GM21576 (cell line): Measurements from ENCODE around the gene SLC36A2.
A peak's percentile ranks its signal among the peaks of the same experiment; 100 is the strongest.
"Not testable (repeated sequence)": the region's sequence is repeated elsewhere in the genome, so short reads cannot be mapped to it uniquely, and the experiment has no call there.

ENCODE experiments used
- ATAC-seq: cut with Tn5 transposase; IDR thresholded peaks from one replicate; pipeline ENCODE4 v1.9.1; 2021; ENCODE audit warnings: mild to moderate bottlenecking, moderate library complexity; ENCODE audit not compliant: unreplicated experiment

SLC36A2 gene

DNA sequence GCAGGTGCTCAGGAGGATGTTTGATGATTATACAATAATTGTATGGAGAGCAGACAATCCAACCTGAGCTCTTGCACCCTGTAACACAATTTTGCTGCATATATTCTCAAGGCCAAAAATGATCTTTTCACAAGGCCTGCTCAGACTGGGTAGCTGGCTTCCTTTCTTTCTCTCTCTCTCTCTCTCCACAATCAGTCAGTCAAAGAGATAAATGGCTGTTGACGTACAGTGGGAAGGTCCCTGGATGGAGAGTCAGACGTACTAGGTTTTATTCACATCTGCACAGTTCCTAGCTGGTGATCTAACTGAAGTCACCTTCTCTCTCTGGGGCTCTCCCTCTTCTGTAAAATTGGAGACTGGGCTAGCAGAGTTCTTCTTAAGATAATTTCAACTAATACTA lies 19.8 kb downstream of the SLC36A2 start:
- ATAC-seq, result no peak

GRCh38 chr5:151326266-151326665 lies 21.1 kb downstream of the SLC36A2 start:
- no peak for ATAC-seq

GRCh38 chr5:151320481-151320880 lies 26.9 kb downstream of the SLC36A2 start:
- no peak for ATAC-seq

GRCh38 chr5:151318850-151319732 lies 28.3 kb downstream of the SLC36A2 start:
- ATAC-seq, result peak; percentile 89

DNA sequence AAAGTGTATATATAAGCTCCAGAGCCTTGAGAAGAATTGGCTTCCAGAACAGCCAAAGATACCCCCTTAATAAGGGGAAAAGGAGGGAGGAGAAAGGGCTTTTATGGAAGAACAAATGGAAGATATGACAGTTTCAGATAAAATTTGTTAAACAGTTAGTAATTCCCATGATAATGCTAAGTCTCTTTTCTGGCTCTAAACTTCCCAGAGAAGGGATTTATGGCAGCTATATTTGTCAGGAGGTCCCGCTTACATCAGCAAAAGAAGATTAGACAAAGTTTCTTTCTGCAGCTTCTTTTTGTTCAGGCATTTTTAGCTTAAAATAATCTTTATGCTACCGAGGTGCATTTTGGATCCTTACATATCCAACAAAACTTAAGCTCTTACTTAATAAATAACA lies 29.5 kb downstream of the SLC36A2 start:
- ATAC-seq, result no peak

DNA sequence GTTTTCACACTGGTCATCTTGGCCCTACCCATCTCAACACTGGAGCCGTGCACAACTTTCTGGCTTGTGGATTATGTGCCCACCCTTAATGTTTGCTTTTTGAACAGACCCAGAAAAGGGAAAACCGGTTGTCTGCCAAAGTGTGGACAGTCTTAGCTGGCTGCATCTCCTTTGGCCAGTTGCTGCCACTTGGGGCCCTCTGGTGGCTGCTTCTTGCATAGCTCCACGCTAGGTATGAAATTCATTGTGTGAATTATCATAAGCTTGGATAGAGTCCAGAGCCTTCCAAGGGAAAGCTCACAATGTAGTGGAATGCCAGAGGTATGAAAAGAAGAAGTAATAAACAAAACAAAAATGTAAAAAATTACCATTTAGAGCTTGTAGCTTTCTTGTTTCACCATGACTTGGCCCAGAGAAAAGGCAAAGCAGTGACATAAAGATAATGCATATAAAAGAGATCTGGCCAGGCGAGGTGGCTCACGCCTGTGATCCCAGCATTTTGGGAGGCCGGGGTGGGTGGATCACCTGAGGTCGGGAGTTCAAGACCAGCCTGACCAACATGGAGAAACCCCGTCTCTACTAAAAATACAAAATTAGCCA lies 31.3 kb downstream of the SLC36A2 start:
- ATAC-seq, result peak; percentile 68

DNA sequence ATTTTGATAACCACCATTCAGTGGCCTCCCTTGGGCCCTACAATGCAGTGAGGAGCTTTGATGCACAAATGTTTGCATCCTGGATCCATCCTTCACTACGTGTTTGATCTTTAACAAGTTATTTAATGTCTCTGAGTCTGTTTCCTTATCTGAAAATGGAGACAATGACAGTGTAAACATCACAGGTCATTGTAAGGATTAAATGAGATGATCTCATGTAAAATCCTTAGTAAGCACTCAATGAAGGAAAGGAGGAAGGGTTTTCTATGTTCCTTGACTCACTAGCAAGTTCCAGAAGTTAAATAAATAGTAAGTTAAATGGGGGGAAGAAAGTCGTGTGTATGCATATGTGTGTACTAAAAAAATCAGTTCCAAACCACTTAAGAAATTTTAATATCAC lies 34.0 kb downstream of the SLC36A2 start:
- no peak for ATAC-seq

- no peak for ATAC-seq
Observed at GRCh38 chr5:151312756-151313324, 34.5 kb downstream of the SLC36A2 start.

DNA sequence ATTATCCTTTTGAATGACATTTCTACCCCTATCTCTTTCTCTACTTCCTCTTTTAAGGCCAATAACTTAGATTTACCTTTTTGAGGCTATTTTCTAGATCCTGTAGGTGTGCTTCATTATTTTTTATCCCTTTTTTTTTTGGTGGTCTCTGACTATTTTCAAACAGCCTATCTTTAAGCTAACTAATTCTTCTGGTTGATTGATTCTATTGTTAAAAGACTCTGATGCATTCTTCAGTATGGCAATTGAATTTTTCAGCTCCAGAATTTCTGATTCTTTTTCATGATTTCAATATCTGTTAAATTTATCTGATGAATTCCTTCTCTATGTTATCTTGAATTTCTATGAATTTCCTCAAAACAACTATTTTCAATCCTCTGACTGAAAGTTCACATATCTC lies 36.4 kb downstream of the SLC36A2 start:
- no peak for ATAC-seq

GRCh38 chr5:151309821-151310220 lies 37.5 kb downstream of the SLC36A2 start:
- not testable (repeated sequence) for ATAC-seq

- ATAC-seq, result not testable (repeated sequence)
Observed at GRCh38 chr5:151309266-151309665, 38.1 kb downstream of the SLC36A2 start.

GRCh38 chr5:151303666-151304065 lies 43.7 kb downstream of the SLC36A2 start, which contains the start of gene SLC36A3:
Gene SLC36A3 (minus strand): TSS chr5:151303766. CDS start chr5:151303354, 412 bp downstream.
- ATAC-seq, result no peak

DNA sequence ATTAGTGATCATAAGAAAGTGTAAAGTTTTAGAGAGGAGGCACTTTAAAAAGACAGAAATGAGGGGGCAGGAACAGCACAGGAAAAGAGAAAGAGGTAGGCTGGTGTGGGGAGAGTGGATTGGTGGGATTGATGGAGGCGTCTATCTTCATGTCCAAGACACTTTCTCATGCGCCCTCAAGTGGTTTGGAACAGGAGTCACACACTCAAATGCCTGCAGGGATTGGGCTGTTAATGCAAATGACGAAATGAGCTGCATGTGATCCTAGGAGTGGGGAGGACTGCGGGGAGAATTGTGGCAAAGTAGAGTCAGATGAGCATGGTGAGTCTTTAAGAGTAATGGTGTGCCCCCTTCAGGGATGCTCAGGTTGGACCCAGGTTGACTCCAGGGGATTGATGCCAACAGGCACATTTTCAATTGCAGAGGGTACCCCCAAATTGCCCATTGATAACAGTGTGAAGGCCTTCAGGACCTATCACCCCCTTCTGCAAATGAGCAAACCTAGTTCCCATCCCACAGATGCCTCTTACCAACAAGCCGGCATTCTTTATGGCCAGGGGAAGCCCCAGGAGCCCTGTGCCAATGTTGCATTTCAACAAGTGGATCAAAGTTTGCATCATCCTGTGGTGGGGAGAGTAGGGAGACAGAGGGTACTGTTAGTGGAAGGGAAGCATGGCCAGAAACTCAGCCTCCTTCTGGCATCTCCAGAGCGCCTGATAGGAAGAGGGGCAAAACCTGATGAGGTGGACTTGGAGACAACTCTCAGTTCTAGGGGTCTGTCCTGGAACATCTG lies 49.1 kb downstream of the SLC36A2 start:
- no peak for ATAC-seq

DNA sequence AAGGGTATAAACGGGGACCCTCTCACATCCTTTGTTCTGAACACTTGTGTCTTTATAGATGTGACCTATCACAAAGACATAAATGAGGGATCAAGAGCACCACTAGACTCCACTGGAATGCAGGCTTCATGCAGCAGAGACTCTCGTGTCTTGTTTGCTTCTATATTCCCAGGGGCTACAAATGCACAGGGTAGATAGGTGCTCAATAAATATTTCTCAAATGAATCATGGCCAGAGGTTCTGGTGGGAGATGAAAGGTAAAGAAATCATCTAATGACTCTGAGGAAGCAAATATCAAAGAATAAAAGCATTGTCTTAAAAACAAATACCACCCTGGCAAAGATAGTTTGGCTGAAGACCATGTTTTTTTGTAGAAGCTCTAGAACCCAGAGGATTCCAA lies 50.4 kb downstream of the SLC36A2 start:
- ATAC-seq, result no peak

- no peak for ATAC-seq
Observed at GRCh38 chr5:151296478-151296830, 50.9 kb downstream of the SLC36A2 start.

GRCh38 chr5:151295791-151296477 lies 51.4 kb downstream of the SLC36A2 start:
- no peak for ATAC-seq

DNA sequence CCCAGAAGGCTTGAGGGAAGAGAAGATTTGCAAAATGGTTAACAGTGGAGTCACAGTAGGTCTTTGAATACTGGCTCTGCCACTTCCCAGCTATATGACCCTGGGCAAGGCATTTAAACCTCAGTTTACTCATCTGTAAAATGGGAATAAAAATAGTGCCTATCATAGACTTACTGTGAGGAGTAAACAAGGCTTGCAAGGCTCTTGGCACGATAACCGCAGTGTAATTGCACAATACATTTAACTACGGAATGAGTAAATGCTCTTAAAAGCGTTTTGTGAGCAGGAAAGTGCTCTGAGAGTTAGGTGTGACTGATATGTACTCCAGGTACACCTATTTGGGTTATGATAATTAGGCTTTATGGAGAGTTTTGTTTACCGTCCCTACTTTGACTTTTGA lies 52.2 kb downstream of the SLC36A2 start:
- no peak for ATAC-seq

DNA sequence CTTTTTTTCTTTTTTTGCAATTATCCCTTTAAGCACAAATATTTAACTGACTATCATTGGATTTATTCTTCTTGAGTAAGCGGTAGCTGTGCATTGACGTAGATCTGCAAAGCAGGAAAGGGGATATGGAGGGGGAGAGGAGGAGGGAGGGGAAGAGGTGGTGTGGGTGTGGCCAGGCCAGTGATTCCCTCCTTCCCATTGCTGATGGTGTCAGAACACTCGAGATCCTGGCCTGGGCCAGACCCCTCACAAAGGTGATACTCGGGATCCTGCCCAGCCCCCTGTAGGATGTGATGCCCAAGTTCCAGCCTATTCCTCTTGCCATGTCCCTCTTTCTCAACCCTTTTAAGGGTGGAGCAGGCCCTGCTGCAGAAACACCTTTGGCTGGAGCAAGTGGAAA lies 53.7 kb downstream of the SLC36A2 start:
- ATAC-seq, result no peak

GRCh38 chr5:151288180-151288579 lies 59.2 kb downstream of the SLC36A2 start:
- ATAC-seq, result peak; percentile 80

DNA sequence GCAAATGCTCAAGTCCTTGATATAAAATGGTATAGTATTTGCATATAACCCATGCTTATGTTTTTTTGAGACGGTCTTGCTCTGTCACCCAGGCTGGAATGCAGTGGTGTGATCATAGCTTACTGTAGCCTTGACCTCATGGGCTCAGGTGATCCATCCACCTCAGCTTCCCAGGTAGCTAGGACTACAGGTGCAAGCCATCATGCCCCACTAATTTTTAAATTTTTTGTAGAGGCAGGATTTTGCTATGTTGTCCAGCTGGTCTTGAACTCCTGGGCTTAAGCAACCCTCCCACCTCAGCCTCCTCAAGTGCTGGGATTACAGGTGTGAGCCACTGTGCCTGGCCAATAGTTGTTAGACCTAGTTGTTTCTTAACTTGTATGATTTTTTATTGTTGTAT lies 61.1 kb downstream of the SLC36A2 start:
- ATAC-seq, result no peak

GRCh38 chr5:151285683-151286082 lies 61.7 kb downstream of the SLC36A2 start:
- ATAC-seq, result no peak
